ENCODE measurements around the gene MRPL44.

DNA sequence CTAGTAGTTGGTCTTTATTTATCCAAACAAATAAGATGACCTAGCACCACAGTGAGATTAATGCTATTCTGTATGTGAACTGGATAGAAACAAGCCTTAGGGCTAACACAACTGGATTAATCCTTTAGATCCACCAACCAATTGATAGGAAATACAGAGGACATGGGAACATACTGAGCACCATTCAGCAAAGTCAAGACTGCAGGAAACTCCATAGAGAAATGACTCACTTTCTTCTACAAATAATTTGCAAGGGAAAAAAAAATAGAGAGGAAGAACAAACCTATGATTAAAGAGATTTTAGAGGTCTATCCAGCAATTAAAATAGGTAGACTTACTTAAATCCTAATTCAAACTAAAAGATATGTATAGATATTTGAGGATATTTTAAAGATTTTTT, 36.1 kb upstream of the MRPL44 start:
- TF ChIP-seq, protein P1, sequence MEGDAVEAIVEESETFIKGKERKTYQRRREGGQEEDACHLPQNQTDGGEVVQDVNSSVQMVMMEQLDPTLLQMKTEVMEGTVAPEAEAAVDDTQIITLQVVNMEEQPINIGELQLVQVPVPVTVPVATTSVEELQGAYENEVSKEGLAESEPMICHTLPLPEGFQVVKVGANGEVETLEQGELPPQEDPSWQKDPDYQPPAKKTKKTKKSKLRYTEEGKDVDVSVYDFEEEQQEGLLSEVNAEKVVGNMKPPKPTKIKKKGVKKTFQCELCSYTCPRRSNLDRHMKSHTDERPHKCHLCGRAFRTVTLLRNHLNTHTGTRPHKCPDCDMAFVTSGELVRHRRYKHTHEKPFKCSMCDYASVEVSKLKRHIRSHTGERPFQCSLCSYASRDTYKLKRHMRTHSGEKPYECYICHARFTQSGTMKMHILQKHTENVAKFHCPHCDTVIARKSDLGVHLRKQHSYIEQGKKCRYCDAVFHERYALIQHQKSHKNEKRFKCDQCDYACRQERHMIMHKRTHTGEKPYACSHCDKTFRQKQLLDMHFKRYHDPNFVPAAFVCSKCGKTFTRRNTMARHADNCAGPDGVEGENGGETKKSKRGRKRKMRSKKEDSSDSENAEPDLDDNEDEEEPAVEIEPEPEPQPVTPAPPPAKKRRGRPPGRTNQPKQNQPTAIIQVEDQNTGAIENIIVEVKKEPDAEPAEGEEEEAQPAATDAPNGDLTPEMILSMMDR (IDR thresholded peaks at IDR 0.05) = no peak
- no peak for TF ChIP-seq POLR2A (IDR thresholded peaks at IDR 0.05)

Measured in lower leg skin (tissue), 3 donors.